Ureter (tissue), 1 donor: ENCODE data around the gene ACE. TPM values are rescaled to one million over a fixed set of nuclear protein-coding genes. Genes with fewer than 3 reads are reported as not detected.

Experiments used
- DNase-seq: peaks from one replicate; pipeline ENCODE4 v3.0.0-alpha.2; 2020; ENCODE audit warnings: low spot score
- total RNA-seq: library from RNA; stranded (reverse); gene quantifications from one replicate; pipeline ENCODE4 v1.2.4, GENCODE V29; 2023
- donor health status: DM: yes; HTN: yes; CAD: no.

ACE gene
- total RNA-seq, 1 donor from 2014 or later = 7.5 TPM

GRCh38 chr17:63515426-63515825, 38.6 kb downstream of the ACE start:
- DNase-seq = no peak

- no peak for DNase-seq
Measured at GRCh38 chr17:63516910-63517824, 40.3 kb downstream of the ACE start.

GRCh38 chr17:63517825-63518534, 41.1 kb downstream of the ACE start:
- DNase-seq = no peak

- DNase-seq = no peak
Measured at GRCh38 chr17:63519116-63519881, 42.4 kb downstream of the ACE start.

GRCh38 chr17:63519972-63520882, 43.4 kb downstream of the ACE start:
- no peak for DNase-seq

- no peak for DNase-seq
Measured at GRCh38 chr17:63523253-63523855, 46.5 kb downstream of the ACE start, which contains the start of gene KCNH6. KCNH6 (plus strand) TSS chr17:63523358; CDS start chr17:63523414, 56 bp downstream.

GRCh38 chr17:63524051-63524450, 47.2 kb downstream of the ACE start:
- DNase-seq = no peak

- DNase-seq = no peak
Measured at GRCh38 chr17:63525190-63525946, 48.5 kb downstream of the ACE start.

GRCh38 chr17:63526861-63527260, 50.0 kb downstream of the ACE start:
- DNase-seq = no peak

- no peak for DNase-seq
Measured at GRCh38 chr17:63528183-63528582, 51.3 kb downstream of the ACE start.

GRCh38 chr17:63529711-63530556, 53.1 kb downstream of the ACE start:
- no peak for DNase-seq

- DNase-seq = no peak
Measured at GRCh38 chr17:63530557-63531021, 53.7 kb downstream of the ACE start.

GRCh38 chr17:63531022-63531965, 54.4 kb downstream of the ACE start:
- DNase-seq = no peak

GRCh38 chr17:63533433-63534077, 56.7 kb downstream of the ACE start:
- DNase-seq = no peak

GRCh38 chr17:63534078-63534570, 57.3 kb downstream of the ACE start:
- DNase-seq = no peak

GRCh38 chr17:63534816-63535455, 58.1 kb downstream of the ACE start:
- no peak for DNase-seq
